ENCODE measurements around the gene ZNF341.

DNA sequence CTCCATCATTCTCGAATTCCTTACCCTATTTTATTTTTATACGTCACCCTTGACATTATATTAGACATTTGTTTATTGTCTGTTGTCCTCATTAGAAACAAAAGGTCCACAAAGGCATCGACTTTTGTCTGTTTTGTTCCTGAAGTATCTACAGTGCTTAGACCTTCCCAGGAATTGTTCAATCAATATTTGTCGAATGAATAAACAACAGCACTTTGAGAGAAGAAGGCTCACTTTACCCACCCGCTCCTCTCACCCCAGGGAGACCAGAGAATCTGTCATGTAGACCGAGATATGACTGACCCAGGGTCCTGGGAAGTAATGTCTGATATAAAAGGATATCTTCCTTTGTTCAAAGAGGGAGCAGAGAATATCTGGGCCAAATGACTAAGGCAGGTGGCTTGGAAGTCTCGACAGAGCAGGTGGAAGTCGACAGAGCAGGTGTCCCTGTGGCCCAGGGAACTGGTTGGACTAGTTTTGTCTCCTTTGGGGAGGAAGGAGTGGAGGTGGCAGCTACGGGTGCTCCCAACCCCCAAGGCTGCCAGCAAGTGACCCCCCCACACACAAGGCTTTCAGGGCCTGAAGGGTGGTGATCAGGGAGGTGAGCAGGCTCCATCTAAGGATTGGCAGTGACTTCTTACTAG lies 64.6 kb downstream of the ZNF341 start:
- TF ChIP-seq KLF8 (tag by site-specific recombination; IDR thresholded peaks at IDR 0.05): no peak
- TF ChIP-seq ZBTB49 (tag by site-specific recombination; IDR thresholded peaks at IDR 0.05; ENCODE audit: low read depth): no peak
- no peak for TF ChIP-seq TCF7L2 (IDR thresholded peaks at IDR 0.05; ENCODE audit: borderline replicate concordance, low read depth, low read length)
- no peak for TF ChIP-seq CTCF (tag by site-specific recombination; IDR thresholded peaks at IDR 0.05)
- no peak for TF ChIP-seq ZNF138 (tag by site-specific recombination; IDR thresholded peaks at IDR 0.05; ENCODE audit: borderline replicate concordance)
- TF ChIP-seq ZNF791 (tag by site-specific recombination; IDR thresholded peaks at IDR 0.05): no peak
- TF ChIP-seq ZFP41 (tag by site-specific recombination; IDR thresholded peaks at IDR 0.05; ENCODE audit: borderline replicate concordance): no peak
- no peak for TF ChIP-seq PRDM10 (tag by site-specific recombination; IDR thresholded peaks at IDR 0.05)
- TF ChIP-seq ZNF747 (tag by site-specific recombination; IDR thresholded peaks at IDR 0.05): no peak
- no peak for TF ChIP-seq ZNF391 (tag by site-specific recombination; IDR thresholded peaks at IDR 0.05; ENCODE audit: borderline replicate concordance, low read depth)
- TF ChIP-seq REPIN1 (tag by site-specific recombination; IDR thresholded peaks at IDR 0.05; ENCODE audit: low read depth): no peak
- no peak for TF ChIP-seq ZNF133 (tag by site-specific recombination; IDR thresholded peaks at IDR 0.05)
- TF ChIP-seq, protein P1, sequence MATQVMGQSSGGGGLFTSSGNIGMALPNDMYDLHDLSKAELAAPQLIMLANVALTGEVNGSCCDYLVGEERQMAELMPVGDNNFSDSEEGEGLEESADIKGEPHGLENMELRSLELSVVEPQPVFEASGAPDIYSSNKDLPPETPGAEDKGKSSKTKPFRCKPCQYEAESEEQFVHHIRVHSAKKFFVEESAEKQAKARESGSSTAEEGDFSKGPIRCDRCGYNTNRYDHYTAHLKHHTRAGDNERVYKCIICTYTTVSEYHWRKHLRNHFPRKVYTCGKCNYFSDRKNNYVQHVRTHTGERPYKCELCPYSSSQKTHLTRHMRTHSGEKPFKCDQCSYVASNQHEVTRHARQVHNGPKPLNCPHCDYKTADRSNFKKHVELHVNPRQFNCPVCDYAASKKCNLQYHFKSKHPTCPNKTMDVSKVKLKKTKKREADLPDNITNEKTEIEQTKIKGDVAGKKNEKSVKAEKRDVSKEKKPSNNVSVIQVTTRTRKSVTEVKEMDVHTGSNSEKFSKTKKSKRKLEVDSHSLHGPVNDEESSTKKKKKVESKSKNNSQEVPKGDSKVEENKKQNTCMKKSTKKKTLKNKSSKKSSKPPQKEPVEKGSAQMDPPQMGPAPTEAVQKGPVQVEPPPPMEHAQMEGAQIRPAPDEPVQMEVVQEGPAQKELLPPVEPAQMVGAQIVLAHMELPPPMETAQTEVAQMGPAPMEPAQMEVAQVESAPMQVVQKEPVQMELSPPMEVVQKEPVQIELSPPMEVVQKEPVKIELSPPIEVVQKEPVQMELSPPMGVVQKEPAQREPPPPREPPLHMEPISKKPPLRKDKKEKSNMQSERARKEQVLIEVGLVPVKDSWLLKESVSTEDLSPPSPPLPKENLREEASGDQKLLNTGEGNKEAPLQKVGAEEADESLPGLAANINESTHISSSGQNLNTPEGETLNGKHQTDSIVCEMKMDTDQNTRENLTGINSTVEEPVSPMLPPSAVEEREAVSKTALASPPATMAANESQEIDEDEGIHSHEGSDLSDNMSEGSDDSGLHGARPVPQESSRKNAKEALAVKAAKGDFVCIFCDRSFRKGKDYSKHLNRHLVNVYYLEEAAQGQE (tag by site-specific recombination; IDR thresholded peaks at IDR 0.05): no peak
- no peak for TF ChIP-seq ZNF26 (tag by site-specific recombination; IDR thresholded peaks at IDR 0.05)

Measured in HEK293 (cell line).